Adrenal gland (tissue), 12 donors: ENCODE results near the gene PRR20G. TPM values are rescaled to one million over a fixed set of nuclear protein-coding genes. Genes with fewer than 3 reads are reported as not detected.

Experiments
- DNase-seq, 7 donors: peaks; one replicate each; pipeline ENCODE4 v3.0.0-alpha.2; 2019 to 2020
- H3K27ac ChIP-seq, 5 donors: fragments of 200-600 bp; sonication (generic) in 4 of 5; 1 replicate in 3 of 5; 2 replicates in 2 of 5; pipeline versions ENCODE4 v1.5.1 to v1.8.0; 2016 to 2020; ENCODE audit warnings: mild to moderate bottlenecking in 1 of 5
- H3K27me3 ChIP-seq: fragments of 200-600 bp; 2 replicates; pipeline ENCODE4 v1.8.0; 2021
- H3K36me3 ChIP-seq, 2 donors: fragments of 200-600 bp; replicated peaks in 1 of 2; 1 replicate in 1 of 2; 2 replicates in 1 of 2; pipeline versions ENCODE4 v1.5.1 to v1.8.0; 2018 to 2022
- H3K4me1 ChIP-seq, 2 donors: fragments of 200-600 bp; replicated peaks in 1 of 2; 1 replicate in 1 of 2; 2 replicates in 1 of 2; pipeline versions ENCODE4 v1.5.1 to v1.8.0; 2018 to 2021
- H3K4me3 ChIP-seq, 4 donors: fragments of 200-600 bp; sonication (generic) in 3 of 4; one replicate each; pipeline ENCODE4 v1.5.1; 2016 to 2018
- H3K9me3 ChIP-seq, 3 donors: fragments of 200-600 bp; sonication (generic) in 1 of 3; replicated peaks in 1 of 3; 1 replicate in 2 of 3; 2 replicates in 1 of 3; pipeline versions ENCODE4 v1.5.1 to v1.8.0; 2016 to 2021
- CTCF ChIP-seq, 6 experiments: fragments of 450-650 bp in 4 of 6; fragments of 200-600 bp in 2 of 6; sonication (generic) in 1 of 6; IDR thresholded peaks; 1 replicate in 5 of 6; 2 replicates in 1 of 6; pipeline versions ENCODE4 v1.5.1 to v1.8.0; 2016 to 2021; ENCODE audit warnings: antibody characterized with exemption in 6 of 6, mild to moderate bottlenecking in 2 of 6, moderate library complexity in 1 of 6
- POLR2A ChIP-seq, 2 donors: fragments of 450-650 bp; IDR thresholded peaks; one replicate each; pipeline ENCODE4 v1.6.1; 2017; ENCODE audit warnings: antibody characterized with exemption in 2 of 2, mild to moderate bottlenecking in 2 of 2, moderate library complexity in 1 of 2
- WGBS, 4 donors: extraction: QIAGEN DNeasy Blood & Tissue Kit in 2 of 4; methylation state at CpG; one replicate each; pipeline versions ENCODE4 v1.1.5 to v1.1.7; 2013 to 2017; 5-methylcytosine and 5-hydroxymethylcytosine counted together
- intact Hi-C, 2 donors: fragments of 100-400 bp; cut with DNase I; formaldehyde crosslinking; loops; one replicate each; pipeline versions ENCODE4 v1.14.1 to v1.15.0; 2022 to 2023
- polyA plus RNA-seq, 3 donors: library from polyadenylated mRNA; stranded (reverse); fragments of 200-250 nt in 2 of 3; fragments of 350-450 nt in 1 of 3; fragmentation: Illumina TruSeq in 1 of 3; extraction: RNeasy Lipid Tissue Mini Kit (QIAGEN cat#74804) in 1 of 3; gene quantifications; one replicate each; pipeline ENCODE4 v1.2.3, GENCODE V29; 2013 to 2014
- total RNA-seq, 9 donors: library from RNA; depleted of rRNA in 4 of 9; stranded (reverse); fragments of >200 nt in 4 of 9; fragments of 120-200 nt in 1 of 9; fragmentation: NEBNext Ultra II Directional in 1 of 9; extraction: Animal tissue kit (Norgen Biotek cat#: 25700) in 1 of 9; gene quantifications; one replicate each; pipeline versions ENCODE4 v1.1.0 to v1.2.4, GENCODE V29; 2013 to 2023
- donor health status: healthy with polysubstance abuse.
- donor health status: Bipolar disorder and iron deficiency.
- donor health status: DM: yes; HTN: yes; CAD: no.
- donor health status: DM: no; HTN: no; CAD: no.
- donor health status: DM: no; HTN: no; CAD: no.
- donor health status: DM: yes; HTN: yes; CAD: no.

Gene PRR20G
- total and polyA plus RNA-seq, 12 donors, result not detected

- Histone ChIP-seq H3K36me3 (no peaks in the 10 kb centered on the region), H3K9me3 (no peaks in the 10 kb centered on the region), H3K4me3 (no peak overlapping the region), H3K27me3 (peaks cover 8% of the 10 kb centered on the region), H3K4me1 (no peaks in the 10 kb centered on the region), H3K27ac (no peak overlapping the region)
- no peak for DNase-seq
- TF ChIP-seq CTCF (IDR thresholded peaks at IDR 0.05), result no peak
- no peak for TF ChIP-seq POLR2A (IDR thresholded peaks at IDR 0.05)
- intact Hi-C loops, result no loop called here
- WGBS, 4 donors, result 63 to 71% (median 68%) methylated on average over 3 of the region's 3 CpGs
Measured at GRCh38 chr3:127275287-127275781, 12.5 kb downstream of the PRR20G start.

- no peak for DNase-seq
- 75 to 86% (median 80%) methylated on average over 1 to 6 of the region's 6 CpGs for WGBS, 4 donors
- Histone ChIP-seq H3K27ac (no peak overlapping the region), H3K27me3 (peaks cover 8% of the 10 kb centered on the region), H3K4me3 (no peak overlapping the region), H3K36me3 (no peaks in the 10 kb centered on the region), H3K4me1 (no peaks in the 10 kb centered on the region), H3K9me3 (peaks cover 0 to under 1% (median 0%) of the 10 kb centered on the region in 3 donors)
- intact Hi-C loops, result no loop called here
- no peak for TF ChIP-seq POLR2A (IDR thresholded peaks at IDR 0.05)
Measured at GRCh38 chr3:127274200-127274760, 13.6 kb downstream of the PRR20G start.

- 63 to 71% (median 70%) methylated on average over 2 of the region's 2 CpGs for WGBS, 4 donors
- peaks cover 4% of the 10 kb centered on the region for H3K27me3 ChIP-seq
- intact Hi-C loops, result no loop called here
- peaks cover 0 to 9% (median 0%) of the 10 kb centered on the region in 3 donors for H3K9me3 ChIP-seq
- DNase-seq, result no peak
- no peak overlapping the region for H3K27ac ChIP-seq
- H3K4me1 ChIP-seq, result no peaks in the 10 kb centered on the region
- no peaks in the 10 kb centered on the region for H3K36me3 ChIP-seq
- TF ChIP-seq CTCF (IDR thresholded peaks at IDR 0.05), result no peak
- no peak for TF ChIP-seq POLR2A (IDR thresholded peaks at IDR 0.05)
- H3K4me3 ChIP-seq, result no peak overlapping the region
Measured at GRCh38 chr3:127273206-127273605, 14.6 kb downstream of the PRR20G start.

- H3K27ac ChIP-seq, result no peak overlapping the region
- H3K4me1 ChIP-seq, result no peaks in the 10 kb centered on the region
- H3K9me3 ChIP-seq, result peaks cover 0 to 9% (median 0%) of the 10 kb centered on the region in 3 donors
- no peaks in the 10 kb centered on the region for H3K36me3 ChIP-seq
- no peak for DNase-seq
- 66 to 81% (median 71%) methylated on average over 10 of the region's 10 CpGs for WGBS, 4 donors
- no peak for TF ChIP-seq CTCF (IDR thresholded peaks at IDR 0.05)
- TF ChIP-seq POLR2A (IDR thresholded peaks at IDR 0.05), result no peak
- intact Hi-C loops, result no loop called here
- no peaks in the 10 kb centered on the region for H3K27me3 ChIP-seq
- no peak overlapping the region for H3K4me3 ChIP-seq
Measured at GRCh38 chr3:127266186-127266585, 21.7 kb downstream of the PRR20G start.

- no peak for TF ChIP-seq CTCF (IDR thresholded peaks at IDR 0.05)
- TF ChIP-seq POLR2A (IDR thresholded peaks at IDR 0.05), result no peak
- H3K9me3 ChIP-seq, result peaks cover 0 to 9% (median 0%) of the 10 kb centered on the region in 3 donors
- H3K27me3 ChIP-seq, result no peaks in the 10 kb centered on the region
- WGBS, 4 donors, result 77 to 92% (median 85%) methylated on average over 7 of the region's 7 CpGs
- DNase-seq, result no peak
- intact Hi-C loops, result no loop called here
- H3K4me3 ChIP-seq, result no peak overlapping the region
- no peaks in the 10 kb centered on the region for H3K36me3 ChIP-seq
- no peak overlapping the region for H3K27ac ChIP-seq
- H3K4me1 ChIP-seq, result no peaks in the 10 kb centered on the region
Measured at GRCh38 chr3:127265581-127265981, 22.3 kb downstream of the PRR20G start.
